C4-2B (cell line): ENCODE results near the gene BGLAP.

Source experiments
- ZFX ChIP-seq: fragments of 450-650 bp; IDR thresholded peaks from 2 replicates; pipeline ENCODE4 v1.6.1; 2017
- TF ChIP-seq, protein P1 (sequence below): fragments of 450-650 bp; conservative IDR thresholded peaks from 2 replicates; pipeline ENCODE4 v1.5.1; 2017; ENCODE audit warnings: mild to moderate bottlenecking

DNA sequence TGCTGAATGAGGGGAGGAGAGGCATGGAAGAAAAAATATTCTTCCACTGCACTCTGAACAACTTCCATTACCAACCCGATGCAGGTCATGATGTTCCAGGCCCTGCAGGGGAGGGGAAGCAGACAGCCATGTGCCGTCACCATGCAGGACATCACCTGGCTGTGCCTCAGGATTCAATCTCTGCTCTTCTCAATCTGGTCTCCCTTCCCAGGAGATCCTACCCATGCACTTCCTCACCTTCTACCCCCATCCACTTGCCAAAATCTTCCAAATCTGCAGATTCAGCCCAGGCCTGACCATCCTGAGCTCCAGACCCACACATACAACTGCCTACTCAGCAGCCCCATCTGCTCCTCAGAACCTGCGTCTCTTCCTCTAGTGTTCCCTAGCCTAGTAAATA lies 11.7 kb downstream of the BGLAP start:
- TF ChIP-seq, protein P1, sequence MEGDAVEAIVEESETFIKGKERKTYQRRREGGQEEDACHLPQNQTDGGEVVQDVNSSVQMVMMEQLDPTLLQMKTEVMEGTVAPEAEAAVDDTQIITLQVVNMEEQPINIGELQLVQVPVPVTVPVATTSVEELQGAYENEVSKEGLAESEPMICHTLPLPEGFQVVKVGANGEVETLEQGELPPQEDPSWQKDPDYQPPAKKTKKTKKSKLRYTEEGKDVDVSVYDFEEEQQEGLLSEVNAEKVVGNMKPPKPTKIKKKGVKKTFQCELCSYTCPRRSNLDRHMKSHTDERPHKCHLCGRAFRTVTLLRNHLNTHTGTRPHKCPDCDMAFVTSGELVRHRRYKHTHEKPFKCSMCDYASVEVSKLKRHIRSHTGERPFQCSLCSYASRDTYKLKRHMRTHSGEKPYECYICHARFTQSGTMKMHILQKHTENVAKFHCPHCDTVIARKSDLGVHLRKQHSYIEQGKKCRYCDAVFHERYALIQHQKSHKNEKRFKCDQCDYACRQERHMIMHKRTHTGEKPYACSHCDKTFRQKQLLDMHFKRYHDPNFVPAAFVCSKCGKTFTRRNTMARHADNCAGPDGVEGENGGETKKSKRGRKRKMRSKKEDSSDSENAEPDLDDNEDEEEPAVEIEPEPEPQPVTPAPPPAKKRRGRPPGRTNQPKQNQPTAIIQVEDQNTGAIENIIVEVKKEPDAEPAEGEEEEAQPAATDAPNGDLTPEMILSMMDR: no peak
- TF ChIP-seq ZFX: no peak
